NCI-H345 treated with DMSO at 0.1 percent for 48 hours (cell line): Measurements from ENCODE around the gene MSI2.

Source experiments
- DNase-seq: peaks from one replicate; lab custom pipeline; 2025; ENCODE audit not compliant: unreplicated experiment; lab: John Stamatoyannopoulos, UW

The MSI2 gene

GRCh38 chr17:57723427-57724025, 467.2 kb downstream of the MSI2 start:
- DNase-seq, result no peak

DNA sequence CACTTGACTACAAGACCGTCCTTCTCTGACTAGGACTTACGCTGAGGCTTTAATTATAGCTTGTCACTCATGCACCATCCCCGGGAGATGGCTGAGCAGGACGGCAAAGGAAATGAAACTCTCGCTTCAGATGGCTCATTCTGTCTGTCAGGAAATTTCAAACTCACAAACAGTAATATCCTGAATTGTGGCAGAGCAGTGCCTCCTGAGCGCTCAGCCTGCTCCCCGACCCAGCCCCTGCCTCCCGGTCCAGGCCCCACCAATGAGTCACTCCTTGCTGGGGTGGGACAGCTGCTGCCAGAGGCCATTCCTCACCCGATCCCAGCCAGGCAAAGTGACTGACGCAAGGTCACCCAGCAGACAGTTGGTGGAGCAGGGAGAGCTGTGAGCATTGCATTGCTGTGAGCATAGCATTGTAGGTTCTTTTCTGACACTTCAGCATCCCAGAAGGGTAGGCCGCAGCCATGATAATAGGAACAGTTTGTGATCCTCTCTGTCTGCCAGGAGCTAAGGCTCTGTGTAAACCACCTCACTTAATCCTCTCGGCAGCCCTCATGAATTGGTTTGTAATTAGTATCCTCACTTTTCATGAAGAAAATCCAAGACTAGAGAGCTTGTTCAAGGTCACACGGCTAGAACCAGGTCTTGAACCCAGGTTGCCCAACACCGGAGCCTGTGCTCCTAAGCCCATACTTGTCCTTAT, 467.9 kb downstream of the MSI2 start:
- DNase-seq, result no peak

GRCh38 chr17:57724729-57725125, 468.4 kb downstream of the MSI2 start:
- no peak for DNase-seq

- no peak for DNase-seq
Observed at GRCh38 chr17:57726213-57726790, 470.0 kb downstream of the MSI2 start.

- no peak for DNase-seq
Observed at GRCh38 chr17:57726838-57727237, 470.5 kb downstream of the MSI2 start.

DNA sequence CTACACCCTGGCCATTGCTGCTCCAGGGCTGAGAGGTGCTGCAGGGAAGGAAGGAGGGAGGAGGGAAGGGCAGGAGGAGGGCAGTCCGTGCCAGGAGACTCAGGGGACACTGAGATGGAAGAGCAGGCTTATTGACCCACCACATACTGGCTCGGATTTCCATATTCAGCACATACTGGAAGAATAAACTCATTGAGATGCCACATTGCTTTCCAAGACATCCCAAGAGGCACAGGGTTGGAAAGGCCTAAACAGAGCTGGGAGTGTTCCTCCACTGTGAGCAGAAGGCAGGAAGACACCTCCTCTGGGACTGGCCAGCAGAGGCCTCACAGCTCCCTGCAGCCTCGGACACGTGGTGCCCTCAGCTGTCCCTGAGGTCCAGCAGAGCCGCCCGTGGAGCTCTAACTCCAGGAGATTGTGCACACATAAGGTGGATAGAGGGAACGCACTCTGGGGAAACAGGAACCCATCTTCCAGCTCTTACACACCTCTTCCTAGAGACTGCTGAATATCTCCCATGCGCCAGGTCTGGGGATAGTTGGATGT, 471.4 kb downstream of the MSI2 start:
- no peak for DNase-seq

DNA sequence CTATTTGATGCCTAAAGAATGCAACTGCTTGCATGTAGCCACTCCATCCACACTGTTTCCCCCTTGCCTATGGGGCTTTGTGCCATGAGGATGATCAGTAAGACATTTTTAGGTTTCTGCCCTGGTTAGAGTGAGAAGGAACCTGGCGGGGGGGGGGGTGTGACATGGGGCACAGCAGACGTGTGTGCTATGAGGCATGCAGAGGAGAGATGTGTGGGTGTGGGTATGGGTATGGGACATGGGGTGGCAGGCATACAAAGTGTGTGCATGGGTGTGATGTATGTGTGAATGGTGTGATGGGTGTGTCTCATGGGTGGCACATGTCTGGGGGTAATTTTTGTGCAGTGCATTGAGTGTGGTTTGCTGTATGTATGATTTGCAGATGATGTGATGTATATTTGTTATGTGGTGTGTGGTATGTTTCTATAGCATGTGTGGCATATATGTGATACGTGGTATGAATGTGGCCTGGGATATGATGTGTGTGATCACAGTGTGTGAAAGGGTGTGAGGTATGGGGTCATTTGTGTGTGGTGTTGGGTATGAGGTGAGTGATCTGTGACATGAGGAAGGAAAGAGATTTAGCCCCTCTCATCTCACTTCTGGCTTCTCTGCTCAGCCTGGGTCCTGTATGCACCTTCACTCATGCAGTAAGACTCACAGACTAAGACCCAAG, 473.8 kb downstream of the MSI2 start:
- no peak for DNase-seq

DNA sequence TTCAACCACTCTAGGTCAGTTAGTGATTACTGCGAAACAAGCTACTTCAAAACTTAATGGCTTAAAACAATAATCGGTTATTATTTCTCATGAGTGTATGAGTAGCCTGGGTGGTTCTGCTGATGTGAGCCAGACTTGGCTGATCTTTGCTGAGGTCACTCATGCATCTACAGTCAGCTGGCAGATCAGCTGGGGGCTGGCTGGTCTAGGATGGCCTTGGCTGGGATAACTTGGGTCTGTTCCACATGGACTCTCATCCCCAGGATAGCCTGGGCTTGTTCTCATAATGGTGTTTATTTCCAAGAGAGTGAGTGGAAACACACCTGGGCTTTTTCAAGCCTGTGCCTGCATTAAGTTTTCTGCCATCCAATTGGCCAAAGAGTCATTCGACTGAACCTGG, 475.7 kb downstream of the MSI2 start:
- no peak for DNase-seq

DNA sequence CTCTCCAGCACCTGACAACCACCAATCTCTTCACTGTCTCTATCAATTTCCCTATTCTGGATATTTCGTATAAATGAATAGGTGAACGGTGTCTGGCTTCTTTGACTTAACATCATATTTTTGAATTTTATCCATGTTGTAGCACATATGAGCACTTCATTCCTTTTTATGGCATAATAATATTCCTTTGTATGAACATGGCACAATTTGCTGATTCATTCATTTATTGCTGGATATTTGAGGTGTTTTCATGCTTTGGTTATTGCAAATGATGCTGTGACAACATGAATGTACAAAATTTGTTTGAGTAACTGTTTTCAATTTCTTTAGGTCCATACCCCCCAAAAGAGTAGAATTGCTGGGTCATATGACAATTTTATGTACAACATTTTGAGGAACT, 476.8 kb downstream of the MSI2 start:
- no peak for DNase-seq
